Measurements from ENCODE around the gene FRAT1.
"Not testable (repeated sequence)": the region's sequence is repeated elsewhere in the genome, so short reads cannot be mapped to it uniquely, and the experiment has no call there.

FRAT1 gene

GRCh38 chr10:97341416-97341815 lies 22.3 kb downstream of the FRAT1 start:
- no peaks in the 10 kb centered on the region for H3K27me3 ChIP-seq (ENCODE audit: control insufficient read depth, insufficient read depth, low read length)
- H3K9ac ChIP-seq (ENCODE audit: low read depth, low read length) = no peak overlapping the region
- peaks cover 10% of the 10 kb centered on the region for H3K4me1 ChIP-seq (ENCODE audit: control insufficient read depth, insufficient read depth, low read length)
- no peaks in the 10 kb centered on the region for H3K9me3 ChIP-seq (ENCODE audit: control insufficient read depth, insufficient read depth, low read length)
- no peaks in the 10 kb centered on the region for H3K36me3 ChIP-seq (ENCODE audit: control insufficient read depth, insufficient read depth, low read length)
- H3K4me3 ChIP-seq (ENCODE audit: low read depth, low read length) = no peak overlapping the region

DNA sequence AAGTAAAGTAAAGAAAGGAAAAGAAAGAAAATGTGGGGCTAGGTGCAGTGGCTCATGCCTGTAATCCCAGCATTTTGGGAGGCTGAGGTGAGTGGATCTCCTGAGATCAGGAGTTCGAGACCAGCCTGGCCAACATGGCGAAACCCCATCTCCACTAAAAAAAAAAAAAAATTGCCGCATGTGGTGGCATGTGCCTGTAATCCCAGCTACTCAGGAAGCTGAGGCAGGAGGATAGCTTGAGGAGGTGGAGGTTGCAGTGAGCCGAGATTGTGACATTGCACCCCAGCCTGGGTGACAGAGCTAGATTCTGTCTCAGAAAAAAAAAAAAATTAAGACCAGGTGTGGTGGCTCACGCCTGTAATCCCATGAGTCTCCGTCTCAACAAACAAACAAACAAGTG lies 24.6 kb downstream of the FRAT1 start:
- H3K36me3 ChIP-seq (ENCODE audit: control insufficient read depth, insufficient read depth, low read length); H3K9ac ChIP-seq (ENCODE audit: low read depth, low read length); H3K4me3 ChIP-seq (ENCODE audit: low read depth, low read length); H3K9me3 ChIP-seq (ENCODE audit: control insufficient read depth, insufficient read depth, low read length); H3K27me3 ChIP-seq (ENCODE audit: control insufficient read depth, insufficient read depth, low read length); H3K4me1 ChIP-seq (ENCODE audit: control insufficient read depth, insufficient read depth, low read length): not testable (repeated sequence)

DNA sequence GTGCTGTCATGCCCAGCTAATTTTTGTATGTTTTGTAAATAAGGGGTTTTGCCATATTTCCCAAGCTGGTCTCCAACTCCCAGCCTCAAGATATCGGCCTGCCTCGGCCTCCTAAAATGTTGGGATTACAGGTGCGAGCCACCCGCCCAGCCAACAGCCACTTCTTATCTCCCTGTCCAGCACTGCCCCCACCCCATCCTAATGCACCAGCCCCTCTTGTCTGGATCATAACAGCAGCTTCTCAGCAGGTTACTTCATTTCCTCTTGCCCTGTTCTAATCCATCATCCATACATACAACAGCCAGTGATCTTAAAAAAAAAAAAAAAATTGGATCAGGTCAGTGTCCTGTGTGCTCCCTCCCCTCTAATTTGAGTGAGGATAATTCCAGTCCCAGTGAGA lies 28.2 kb downstream of the FRAT1 start:
- H3K9ac ChIP-seq (ENCODE audit: low read depth, low read length) = no peak overlapping the region
- H3K36me3 ChIP-seq (ENCODE audit: control insufficient read depth, insufficient read depth, low read length) = no peaks in the 10 kb centered on the region
- no peak overlapping the region for H3K4me3 ChIP-seq (ENCODE audit: low read depth, low read length)

GRCh38 chr10:97349752-97350513 lies 30.9 kb downstream of the FRAT1 start:
- no peaks in the 10 kb centered on the region for H3K9me3 ChIP-seq (ENCODE audit: control insufficient read depth, insufficient read depth, low read length)
- H3K27me3 ChIP-seq (ENCODE audit: control insufficient read depth, insufficient read depth, low read length) = no peaks in the 10 kb centered on the region
- H3K4me3 ChIP-seq (ENCODE audit: low read depth, low read length) = no peak overlapping the region
- peaks cover 4% of the 10 kb centered on the region for H3K4me1 ChIP-seq (ENCODE audit: control insufficient read depth, insufficient read depth, low read length)
- no peak overlapping the region for H3K9ac ChIP-seq (ENCODE audit: low read depth, low read length)
- no peaks in the 10 kb centered on the region for H3K36me3 ChIP-seq (ENCODE audit: control insufficient read depth, insufficient read depth, low read length)

More for the DNA sequence above, 28.2 kb downstream of the FRAT1 start:
- no peaks in the 10 kb centered on the region for H3K9me3 ChIP-seq (ENCODE audit: control insufficient read depth, insufficient read depth, low read length)
- peaks cover 4% of the 10 kb centered on the region for H3K4me1 ChIP-seq (ENCODE audit: control insufficient read depth, insufficient read depth, low read length)
- no peaks in the 10 kb centered on the region for H3K27me3 ChIP-seq (ENCODE audit: control insufficient read depth, insufficient read depth, low read length)

DNA sequence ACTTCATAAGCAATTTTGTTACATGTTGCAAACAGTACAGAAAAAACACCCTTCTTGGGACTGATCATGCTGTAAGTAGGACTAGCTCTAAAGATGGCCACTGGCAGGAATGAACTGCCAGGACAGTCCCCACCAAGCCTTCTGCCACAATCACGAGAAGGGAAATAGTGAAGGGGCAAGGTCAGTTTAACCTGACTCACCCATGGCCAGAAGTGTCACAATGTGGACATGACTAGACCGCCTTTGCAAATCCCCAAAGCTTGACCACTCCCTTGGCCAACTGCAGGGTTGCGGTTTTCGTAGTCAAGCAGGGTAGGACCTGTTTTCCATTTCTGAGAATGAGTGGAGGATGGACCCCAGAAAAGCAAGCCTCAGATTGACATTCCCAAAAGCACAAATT lies 34.9 kb downstream of the FRAT1 start:
- H3K4me1 ChIP-seq (ENCODE audit: control insufficient read depth, insufficient read depth, low read length) = peaks cover 6% of the 10 kb centered on the region
- peaks cover 22% of the 10 kb centered on the region for H3K36me3 ChIP-seq (ENCODE audit: control insufficient read depth, insufficient read depth, low read length)

GRCh38 chr10:97355571-97355975 lies 36.5 kb downstream of the FRAT1 start:
- H3K36me3 ChIP-seq (ENCODE audit: control insufficient read depth, insufficient read depth, low read length) = peaks cover 37% of the 10 kb centered on the region
- no peak overlapping the region for H3K9ac ChIP-seq (ENCODE audit: low read depth, low read length)

More for the DNA sequence above, 34.9 kb downstream of the FRAT1 start:
- no peak overlapping the region for H3K9ac ChIP-seq (ENCODE audit: low read depth, low read length)
- no peak overlapping the region for H3K4me3 ChIP-seq (ENCODE audit: low read depth, low read length)
- no peaks in the 10 kb centered on the region for H3K27me3 ChIP-seq (ENCODE audit: control insufficient read depth, insufficient read depth, low read length)
- no peaks in the 10 kb centered on the region for H3K9me3 ChIP-seq (ENCODE audit: control insufficient read depth, insufficient read depth, low read length)

GRCh38 chr10:97356318-97356914 lies 37.3 kb downstream of the FRAT1 start:
- Histone ChIP-seq H3K36me3 (ENCODE audit: control insufficient read depth, insufficient read depth, low read length) (peaks cover 44% of the 10 kb centered on the region), H3K9ac (ENCODE audit: low read depth, low read length) (no peak overlapping the region), H3K9me3 (ENCODE audit: control insufficient read depth, insufficient read depth, low read length) (no peaks in the 10 kb centered on the region), H3K27me3 (ENCODE audit: control insufficient read depth, insufficient read depth, low read length) (no peaks in the 10 kb centered on the region), H3K4me3 (ENCODE audit: low read depth, low read length) (no peak overlapping the region), H3K4me1 (ENCODE audit: control insufficient read depth, insufficient read depth, low read length) (peaks cover 2% of the 10 kb centered on the region)

More at GRCh38 chr10:97355571-97355975, 36.5 kb downstream of the FRAT1 start:
- H3K4me3 ChIP-seq (ENCODE audit: low read depth, low read length) = no peak overlapping the region
- H3K9me3 ChIP-seq (ENCODE audit: control insufficient read depth, insufficient read depth, low read length) = no peaks in the 10 kb centered on the region
- H3K4me1 ChIP-seq (ENCODE audit: control insufficient read depth, insufficient read depth, low read length) = peaks cover 2% of the 10 kb centered on the region
- H3K27me3 ChIP-seq (ENCODE audit: control insufficient read depth, insufficient read depth, low read length) = no peaks in the 10 kb centered on the region

DNA sequence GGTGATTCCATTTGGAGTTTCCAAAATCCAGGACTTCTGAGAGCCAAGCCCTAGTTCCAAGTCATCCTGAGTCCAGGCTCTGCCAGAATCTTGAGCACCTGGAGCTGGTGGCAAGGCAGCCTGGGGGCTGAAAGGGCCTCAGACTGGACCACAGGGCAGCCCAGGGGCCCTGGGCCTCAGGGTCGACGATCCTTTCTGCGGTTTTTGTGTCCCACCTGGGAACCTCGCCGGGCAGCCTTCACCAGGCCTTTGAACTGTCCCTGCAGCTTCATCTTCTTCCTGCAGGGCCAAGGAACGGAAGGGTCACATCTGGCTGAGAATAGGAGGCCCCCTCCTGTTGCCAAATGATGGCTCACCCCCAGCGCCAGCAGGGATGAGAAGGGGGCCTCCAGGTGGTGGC lies 37.8 kb downstream of the FRAT1 start:
- peaks cover 2% of the 10 kb centered on the region for H3K4me1 ChIP-seq (ENCODE audit: control insufficient read depth, insufficient read depth, low read length)
- peaks cover 46% of the 10 kb centered on the region for H3K36me3 ChIP-seq (ENCODE audit: control insufficient read depth, insufficient read depth, low read length)
- H3K9me3 ChIP-seq (ENCODE audit: control insufficient read depth, insufficient read depth, low read length) = no peaks in the 10 kb centered on the region
- H3K27me3 ChIP-seq (ENCODE audit: control insufficient read depth, insufficient read depth, low read length) = no peaks in the 10 kb centered on the region
- no peak overlapping the region for H3K4me3 ChIP-seq (ENCODE audit: low read depth, low read length)
- no peak overlapping the region for H3K9ac ChIP-seq (ENCODE audit: low read depth, low read length)

- Histone ChIP-seq H3K36me3 (ENCODE audit: control insufficient read depth, insufficient read depth, low read length) (peaks cover 56% of the 10 kb centered on the region), H3K9me3 (ENCODE audit: control insufficient read depth, insufficient read depth, low read length) (no peaks in the 10 kb centered on the region), H3K4me1 (ENCODE audit: control insufficient read depth, insufficient read depth, low read length) (peaks cover 2% of the 10 kb centered on the region), H3K9ac (ENCODE audit: low read depth, low read length) (no peak overlapping the region), H3K4me3 (ENCODE audit: low read depth, low read length) (no peak overlapping the region), H3K27me3 (ENCODE audit: control insufficient read depth, insufficient read depth, low read length) (no peaks in the 10 kb centered on the region)
Observed at GRCh38 chr10:97358349-97358748, 39.3 kb downstream of the FRAT1 start.

- Histone ChIP-seq H3K9ac (ENCODE audit: low read depth, low read length) (no peak overlapping the region), H3K36me3 (ENCODE audit: control insufficient read depth, insufficient read depth, low read length) (peaks cover 61% of the 10 kb centered on the region), H3K9me3 (ENCODE audit: control insufficient read depth, insufficient read depth, low read length) (no peaks in the 10 kb centered on the region)
Observed at GRCh38 chr10:97358781-97359180, 39.7 kb downstream of the FRAT1 start.

GRCh38 chr10:97360705-97361536 lies 41.9 kb downstream of the FRAT1 start:
- Histone ChIP-seq H3K27me3 (ENCODE audit: control insufficient read depth, insufficient read depth, low read length) (no peaks in the 10 kb centered on the region), H3K4me3 (ENCODE audit: low read depth, low read length) (no peak overlapping the region), H3K9me3 (ENCODE audit: control insufficient read depth, insufficient read depth, low read length) (no peaks in the 10 kb centered on the region), H3K4me1 (ENCODE audit: control insufficient read depth, insufficient read depth, low read length) (no peaks in the 10 kb centered on the region), H3K36me3 (ENCODE audit: control insufficient read depth, insufficient read depth, low read length) (peaks cover 73% of the 10 kb centered on the region), H3K9ac (ENCODE audit: low read depth, low read length) (no peak overlapping the region)

More at GRCh38 chr10:97358781-97359180, 39.7 kb downstream of the FRAT1 start:
- Histone ChIP-seq H3K4me1 (ENCODE audit: control insufficient read depth, insufficient read depth, low read length) (peaks cover 2% of the 10 kb centered on the region), H3K4me3 (ENCODE audit: low read depth, low read length) (no peak overlapping the region), H3K27me3 (ENCODE audit: control insufficient read depth, insufficient read depth, low read length) (no peaks in the 10 kb centered on the region)

All from iPS-15b (cell line).